Measurements from ENCODE around the gene TEK.
"Not testable (repeated sequence)": the region's sequence is repeated elsewhere in the genome, so short reads cannot be mapped to it uniquely, and the experiment has no call there.

TEK gene

DNA sequence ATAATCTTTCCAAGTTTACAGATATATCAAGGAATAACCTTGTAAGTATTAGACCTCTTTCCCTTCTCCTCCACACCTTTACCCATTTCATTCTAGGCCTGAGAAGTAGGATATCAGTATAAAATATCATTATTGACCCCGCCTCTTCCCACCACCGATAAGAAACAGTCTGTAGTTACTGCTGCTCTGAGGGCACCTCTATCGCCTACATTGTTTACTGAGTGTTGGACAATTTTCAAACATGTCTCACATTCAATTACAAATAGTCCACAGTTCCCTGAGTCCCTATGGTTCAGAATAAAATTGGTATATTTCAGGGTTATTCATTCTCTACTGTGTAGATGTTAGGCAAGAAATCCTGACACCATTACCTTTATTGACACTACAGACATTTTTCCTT lies 73.4 kb downstream of the TEK start:
- DNase-seq, result no peak

DNA sequence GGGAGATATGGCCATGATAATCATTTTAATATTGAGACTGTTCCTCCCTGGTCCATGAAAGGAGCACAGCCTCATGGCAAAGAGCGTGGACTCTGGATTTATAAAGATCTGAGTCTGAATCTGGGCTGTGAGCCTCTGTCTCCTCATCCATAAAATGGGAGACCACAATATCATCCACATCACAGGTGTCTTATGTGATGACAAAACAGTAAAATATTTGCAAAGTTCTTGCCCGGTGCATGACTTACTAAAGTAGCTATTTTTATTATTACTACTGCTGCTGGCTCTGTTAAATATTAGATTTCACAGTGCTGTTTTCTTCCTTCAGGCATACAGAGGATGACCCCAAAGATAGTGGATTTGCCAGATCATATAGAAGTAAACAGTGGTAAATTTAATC lies 74.1 kb downstream of the TEK start:
- DNase-seq, result no peak

DNA sequence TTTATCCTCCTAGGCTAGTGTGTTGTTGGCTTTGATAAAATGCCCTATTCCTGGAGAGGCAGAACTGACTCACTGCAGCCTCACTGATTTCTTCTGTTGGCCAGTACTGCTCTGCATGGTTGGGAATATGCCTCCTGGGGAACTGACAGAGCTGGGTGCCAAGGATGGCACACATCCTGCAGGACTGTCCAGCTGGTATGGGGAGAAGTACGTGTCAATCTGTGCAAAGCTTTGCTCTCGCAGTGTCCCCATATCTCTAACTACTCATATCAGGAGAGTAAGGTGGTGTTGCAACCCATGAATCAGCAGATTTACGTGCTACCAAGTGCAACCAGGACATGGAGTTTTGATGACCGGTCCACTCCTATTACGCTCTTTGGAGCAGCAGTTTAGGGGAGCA lies 74.7 kb downstream of the TEK start:
- DNase-seq, result no peak

DNA sequence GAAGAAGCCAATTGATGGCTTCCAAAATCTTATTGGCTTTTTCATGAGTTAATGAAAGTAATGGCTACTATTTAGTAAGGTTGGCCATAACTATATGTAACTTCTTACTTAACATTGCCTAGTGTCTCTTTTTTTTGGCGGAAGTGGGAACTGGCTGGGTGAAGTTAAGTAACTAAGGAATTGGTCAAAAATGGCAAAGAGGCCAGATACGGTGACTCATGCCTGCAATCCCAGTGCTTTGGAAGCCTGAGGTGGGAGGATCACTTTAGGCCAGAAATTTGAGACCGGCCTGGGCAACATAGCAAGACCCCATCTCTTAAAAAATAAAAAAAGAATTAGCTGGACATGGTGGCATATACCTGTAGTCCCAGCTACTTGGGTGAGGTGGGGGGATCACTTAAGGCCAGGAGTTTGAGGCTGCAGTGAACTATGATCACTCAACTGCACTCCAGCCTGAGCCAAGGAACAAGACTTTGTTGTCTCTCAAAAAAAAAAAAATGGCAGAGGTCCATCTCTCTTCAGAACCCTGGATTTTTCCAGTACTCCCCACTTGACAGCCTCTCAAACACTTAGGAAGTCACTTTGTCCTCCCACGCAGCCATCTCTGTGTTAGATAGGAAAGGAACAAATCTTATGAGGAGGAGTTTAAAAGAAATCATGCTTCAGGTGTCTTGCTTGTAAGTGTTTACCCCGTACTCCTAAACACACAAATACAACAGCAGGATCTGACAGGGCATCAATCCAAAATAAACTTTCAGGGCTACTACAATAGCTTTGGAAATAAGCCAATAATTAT lies 75.7 kb downstream of the TEK start:
- peak; percentile 34 for DNase-seq

DNA sequence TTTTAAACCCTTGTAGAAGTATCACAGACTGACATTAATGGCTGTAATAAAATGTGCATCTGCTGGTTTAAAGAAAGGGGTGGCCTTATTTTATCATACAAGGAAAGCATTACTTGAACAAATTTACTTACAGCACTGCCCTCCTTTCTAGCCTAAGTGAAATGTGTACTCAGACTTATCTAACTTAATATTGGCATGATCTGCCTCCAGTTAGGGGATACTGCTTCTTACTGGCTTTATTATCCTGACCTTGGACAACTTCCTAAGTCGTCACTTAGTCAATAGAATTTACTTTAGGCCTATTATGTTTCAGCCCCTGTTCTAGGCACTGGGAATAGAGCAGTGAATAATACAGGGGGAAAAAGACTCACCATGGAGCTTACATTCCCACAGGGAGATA lies 79.4 kb downstream of the TEK start:
- DNase-seq, result no peak

DNA sequence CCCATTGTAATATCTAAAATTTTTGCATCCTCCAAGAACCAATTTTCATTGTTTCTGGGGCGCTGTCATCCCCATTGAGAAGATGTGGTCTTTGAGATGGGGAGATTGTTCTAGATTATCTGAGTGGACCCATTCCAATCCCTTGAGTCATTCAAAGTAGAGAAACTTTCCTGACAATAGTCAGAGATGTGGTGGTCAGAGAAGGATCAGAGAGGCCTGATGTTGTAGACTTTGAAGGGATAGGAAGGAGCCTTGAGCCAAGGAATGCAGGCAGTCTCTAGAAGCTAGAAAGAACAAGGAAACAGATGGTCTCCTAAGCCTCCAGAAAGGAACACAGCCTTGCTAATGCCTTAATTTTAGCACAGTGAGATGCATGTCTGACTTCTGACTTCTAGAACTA lies 80.4 kb downstream of the TEK start:
- DNase-seq, result no peak

DNA sequence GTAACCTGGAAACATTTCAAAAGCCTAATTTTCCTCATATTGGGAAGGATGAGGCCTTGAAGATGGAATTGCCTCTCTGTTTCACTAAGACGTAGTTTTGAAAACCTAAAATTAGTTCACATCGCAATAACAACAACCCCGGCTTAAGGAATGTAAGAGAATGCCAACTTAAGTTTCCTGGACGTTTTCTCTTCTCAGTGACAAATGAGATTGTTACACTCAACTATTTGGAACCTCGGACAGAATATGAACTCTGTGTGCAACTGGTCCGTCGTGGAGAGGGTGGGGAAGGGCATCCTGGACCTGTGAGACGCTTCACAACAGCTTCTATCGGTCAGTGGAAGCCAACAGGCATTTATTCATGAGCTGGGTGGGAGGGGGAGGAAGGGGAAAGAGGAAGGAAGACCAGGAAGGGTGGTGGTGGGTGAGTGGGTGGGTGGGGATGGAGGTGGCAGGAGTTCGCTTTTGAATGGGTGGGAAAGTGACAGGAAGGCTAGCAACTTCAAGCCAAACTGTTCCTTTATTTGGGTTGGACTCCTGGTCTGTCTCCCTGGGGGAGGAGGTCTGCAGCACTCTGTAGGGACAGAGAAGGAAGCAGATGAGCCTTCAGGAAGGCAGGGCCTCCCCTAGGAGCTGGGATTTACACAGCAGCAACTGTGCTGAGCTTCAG lies 83.4 kb downstream of the TEK start:
- no peak for DNase-seq

DNA sequence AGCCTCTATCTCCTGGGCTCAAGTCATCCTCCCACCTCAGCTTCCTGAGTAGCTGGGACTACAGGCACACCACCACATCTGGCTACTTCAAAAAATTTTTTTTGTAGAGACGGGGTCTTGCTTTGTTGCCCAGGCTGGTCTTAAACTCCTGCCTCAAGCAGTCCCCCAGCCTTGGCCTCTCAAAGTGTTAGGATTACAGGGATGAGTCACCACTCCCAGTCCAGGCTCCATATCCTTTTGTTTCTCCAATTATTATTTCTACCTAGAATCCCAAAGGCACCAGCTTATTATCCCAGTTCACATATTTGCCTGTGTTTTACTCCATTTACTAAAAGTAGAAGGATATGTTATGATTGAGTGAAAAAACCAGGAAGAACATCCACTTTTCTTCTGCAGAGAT lies 84.9 kb downstream of the TEK start:
- no peak for DNase-seq

DNA sequence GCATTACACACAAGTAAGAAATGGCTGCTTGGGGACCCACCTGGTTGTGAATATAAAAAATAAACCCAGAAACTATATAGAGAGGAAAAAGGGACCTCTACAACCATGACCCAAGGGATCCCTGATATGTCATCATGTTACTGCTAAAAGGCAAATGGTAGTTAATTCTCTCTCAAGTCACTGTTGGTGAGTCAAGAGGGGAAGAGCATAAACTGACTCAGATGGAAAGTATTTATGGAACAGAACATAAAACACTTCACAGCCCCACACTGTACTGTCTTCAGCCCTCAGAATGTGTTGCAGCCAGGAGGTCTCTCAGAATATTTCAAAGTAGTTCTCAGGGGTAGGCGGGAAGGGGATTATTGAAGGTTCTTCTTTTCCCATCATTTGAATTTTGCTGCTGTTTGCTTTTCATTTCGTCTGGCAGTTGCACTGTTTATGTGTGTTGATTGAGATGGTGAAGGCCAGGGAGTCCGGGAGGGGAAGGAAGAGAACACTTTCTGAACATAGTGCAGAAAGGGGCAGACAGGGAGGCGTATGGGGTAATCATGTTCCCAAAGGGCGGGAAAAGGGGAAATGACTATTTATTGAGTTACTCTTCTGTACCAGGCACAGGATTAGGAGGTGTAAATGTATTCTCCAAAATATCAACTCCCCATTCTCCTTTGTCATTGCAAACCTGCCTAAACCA lies 85.5 kb downstream of the TEK start:
- DNase-seq, result no peak

DNA sequence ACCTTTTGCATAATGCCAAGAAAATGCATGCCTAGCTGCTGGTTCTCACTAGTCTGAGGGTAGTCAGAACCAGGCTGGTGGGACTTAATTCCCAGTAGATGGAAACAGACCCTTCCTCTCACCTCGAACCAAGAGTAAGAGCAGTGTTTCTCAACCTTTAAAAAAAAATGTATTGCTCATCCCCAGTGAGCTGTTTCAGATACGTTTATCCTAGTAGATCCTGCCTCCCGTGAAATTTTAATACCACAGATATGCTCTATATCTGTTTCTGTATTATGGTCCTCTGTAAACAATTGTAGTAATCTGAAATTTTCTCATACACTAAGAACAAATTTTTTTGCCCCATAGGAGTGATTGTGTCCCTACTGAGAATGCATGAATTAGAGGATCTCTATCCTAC lies 86.2 kb downstream of the TEK start:
- DNase-seq, result no peak

DNA sequence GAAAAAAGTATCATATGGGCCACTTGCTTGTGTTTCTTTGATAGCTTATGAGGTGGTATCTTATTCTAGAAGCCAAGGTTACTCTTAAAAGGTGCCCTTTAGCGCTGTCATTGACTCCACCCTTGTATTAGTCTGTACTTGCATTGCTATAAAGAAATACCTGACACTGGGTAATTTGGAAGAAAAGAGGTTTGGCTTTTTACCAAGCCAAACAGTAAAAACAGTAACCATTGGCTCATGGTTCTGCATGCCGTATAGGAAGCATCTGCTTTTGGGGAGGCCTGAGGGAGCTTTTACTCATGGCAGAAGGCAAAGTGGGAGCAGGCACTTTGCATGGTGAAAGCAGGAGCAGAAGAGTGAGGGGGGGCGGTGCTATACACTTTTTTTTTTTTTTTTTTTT lies 87.4 kb downstream of the TEK start:
- peak; percentile 19 for DNase-seq

DNA sequence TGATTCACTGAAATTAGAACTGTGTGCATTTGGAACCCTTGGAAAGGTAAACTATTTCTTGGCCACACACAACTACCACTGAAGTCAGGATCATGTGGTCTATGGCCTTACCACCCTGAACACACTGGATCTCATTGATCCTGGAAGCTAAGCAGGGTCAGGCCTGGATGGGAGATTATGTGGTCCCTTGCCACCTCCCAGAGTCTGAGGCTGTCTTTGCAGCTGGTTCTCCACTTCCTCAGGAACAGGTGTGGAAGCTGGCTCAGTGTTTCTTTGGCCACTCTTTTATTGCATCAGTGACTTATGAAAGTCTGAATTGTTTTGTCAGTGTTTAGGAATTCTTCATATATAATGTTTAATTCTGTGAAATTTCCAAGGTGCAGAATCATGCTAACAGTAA lies 89.2 kb downstream of the TEK start:
- DNase-seq, result no peak

DNA sequence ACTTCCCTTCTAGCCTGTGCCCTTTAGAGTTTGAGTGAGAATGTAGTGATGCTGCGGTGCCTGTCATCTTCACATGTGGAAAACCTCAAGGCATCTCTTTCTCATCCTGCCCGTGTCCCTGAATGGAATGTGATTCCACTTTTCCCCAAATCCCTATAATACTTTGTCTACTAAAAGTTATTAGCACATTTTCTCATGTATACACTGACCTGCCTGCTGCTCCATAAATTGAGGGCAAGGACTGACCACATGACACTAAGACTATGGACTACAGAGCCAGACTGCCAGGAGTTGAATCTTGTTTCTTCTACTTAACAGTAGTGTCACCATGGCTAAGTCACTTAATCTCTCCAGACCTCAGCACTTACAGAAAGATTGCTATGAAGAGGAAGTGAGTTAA lies 93.0 kb downstream of the TEK start:
- DNase-seq, result no peak

DNA sequence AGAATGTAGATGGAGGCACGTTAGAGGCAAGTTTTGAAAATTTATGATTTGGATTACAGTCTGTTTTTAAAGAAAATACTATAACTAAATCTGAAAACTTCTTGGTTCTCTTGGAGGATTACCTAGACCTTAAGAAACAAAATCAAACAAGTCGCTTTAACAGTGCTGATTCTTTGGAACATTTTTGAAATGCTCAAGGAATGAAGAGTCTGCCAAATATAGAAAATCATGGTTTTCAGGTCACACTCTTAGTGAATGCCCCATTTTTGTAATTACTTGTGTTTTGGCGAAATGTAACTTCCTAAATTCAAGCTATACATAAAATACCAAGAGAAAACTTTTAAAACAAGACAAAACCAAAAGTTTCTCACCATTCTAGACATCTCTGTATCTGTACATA lies 94.8 kb downstream of the TEK start:
- DNase-seq, result no peak

DNA sequence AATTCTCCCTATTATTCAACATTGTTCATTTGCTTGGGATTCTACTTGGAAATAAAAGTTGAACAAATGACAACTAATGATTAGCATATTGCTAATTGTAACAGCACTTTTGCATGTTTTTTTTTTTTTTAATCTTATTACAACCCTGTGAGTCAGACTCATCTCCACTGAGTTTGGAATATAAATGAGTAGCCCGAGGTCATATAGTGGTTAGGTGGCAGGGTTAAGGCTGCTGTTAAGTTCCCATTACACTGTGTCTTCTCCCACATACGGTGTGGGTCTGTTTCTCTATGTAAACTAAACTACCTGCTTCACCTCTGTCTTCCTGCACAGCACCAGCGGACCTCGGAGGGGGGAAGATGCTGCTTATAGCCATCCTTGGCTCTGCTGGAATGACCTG lies 95.6 kb downstream of the TEK start:
- DNase-seq, result no peak

DNA sequence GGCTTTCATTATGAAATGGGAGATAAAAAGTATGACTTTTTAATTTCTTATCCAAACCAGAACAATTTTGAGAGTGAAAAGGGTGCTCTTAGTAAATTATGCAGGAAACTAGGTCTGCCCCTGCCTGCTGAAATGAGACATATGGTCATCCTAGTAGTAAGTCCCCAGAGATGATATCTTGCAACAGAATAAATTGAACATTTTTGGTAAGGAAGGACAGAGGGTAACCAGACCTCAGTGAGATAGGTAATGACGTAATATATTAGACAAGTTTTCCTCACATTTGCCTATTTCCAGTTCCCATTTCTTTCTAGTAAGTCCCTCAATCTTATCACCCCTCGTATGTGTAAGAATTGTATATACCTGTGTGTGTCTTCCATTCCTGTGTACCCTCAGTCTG lies 96.2 kb downstream of the TEK start:
- no peak for DNase-seq

DNA sequence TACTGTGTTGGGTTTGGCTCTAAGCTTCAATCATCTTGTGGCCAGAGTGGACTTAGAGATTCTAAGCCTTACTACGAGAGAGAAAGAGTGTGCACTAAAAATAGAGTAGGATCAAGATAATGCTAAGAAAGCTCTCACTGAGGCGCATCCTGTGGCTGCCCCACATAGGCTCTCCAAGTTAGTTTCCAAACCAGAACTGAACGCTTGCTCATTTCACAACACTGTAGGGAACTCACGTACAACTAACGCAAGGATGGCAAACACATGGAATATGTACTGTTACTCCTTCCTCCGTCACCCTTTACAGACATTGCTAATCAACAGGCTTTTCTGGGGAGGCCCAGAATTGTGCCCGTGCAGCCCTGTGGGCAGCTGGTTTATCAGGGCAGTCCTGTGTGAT lies 97.0 kb downstream of the TEK start:
- DNase-seq, result no peak

DNA sequence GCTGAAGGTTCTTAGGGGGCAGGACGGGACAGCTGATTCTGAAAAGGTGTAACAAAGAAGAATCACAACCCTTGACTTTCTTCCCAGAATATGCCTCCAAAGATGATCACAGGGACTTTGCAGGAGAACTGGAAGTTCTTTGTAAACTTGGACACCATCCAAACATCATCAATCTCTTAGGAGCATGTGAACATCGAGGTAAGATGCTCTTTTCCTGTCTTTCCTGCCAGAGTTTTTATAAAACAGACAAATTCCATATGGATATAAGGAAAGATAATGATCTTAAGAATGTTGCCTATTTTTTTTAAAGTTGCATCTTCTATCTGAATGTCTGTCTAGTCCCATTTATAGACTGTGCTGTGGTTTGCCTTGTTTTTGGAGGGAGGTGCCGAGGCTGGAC lies 100.0 kb downstream of the TEK start:
- no peak for DNase-seq

DNA sequence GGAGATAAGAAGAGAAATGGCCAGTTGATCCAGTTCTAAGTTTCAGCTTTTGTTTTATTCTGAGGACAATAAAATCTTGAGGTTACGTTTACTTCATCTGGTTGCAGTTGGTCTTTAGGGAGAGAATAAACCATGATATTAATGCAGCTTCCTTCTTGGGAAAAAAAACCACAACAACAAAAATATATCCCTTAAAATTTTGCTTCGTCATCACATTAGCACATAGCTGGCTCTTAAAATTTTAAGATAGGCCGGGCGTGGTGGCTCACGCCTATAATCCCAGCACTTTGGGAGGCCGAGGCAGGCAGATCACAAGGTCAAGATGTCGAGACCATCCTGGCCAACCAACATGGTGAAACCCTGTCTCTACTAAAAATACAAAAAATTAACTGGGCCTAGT lies 101.6 kb downstream of the TEK start:
- no peak for DNase-seq

DNA sequence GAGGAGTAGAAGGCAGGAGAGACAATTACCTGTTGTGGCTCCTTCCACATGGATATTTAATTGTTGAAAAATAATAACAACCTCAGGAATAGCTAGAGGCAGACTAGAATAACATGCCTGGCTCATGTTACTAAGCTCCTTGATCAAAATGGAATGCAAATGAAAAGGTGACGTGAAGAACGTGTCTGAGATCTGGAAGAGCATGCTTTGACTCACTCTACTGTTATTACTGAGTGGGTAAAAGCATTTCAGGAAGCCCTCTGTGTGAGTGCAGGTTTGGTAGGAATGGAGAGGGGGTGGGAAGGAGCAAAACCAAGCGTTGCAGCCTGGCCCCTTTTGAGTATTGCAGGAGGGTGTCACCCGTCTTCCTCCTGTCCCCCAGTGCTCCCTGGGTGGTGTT lies 103.2 kb downstream of the TEK start:
- DNase-seq, result no peak

DNA sequence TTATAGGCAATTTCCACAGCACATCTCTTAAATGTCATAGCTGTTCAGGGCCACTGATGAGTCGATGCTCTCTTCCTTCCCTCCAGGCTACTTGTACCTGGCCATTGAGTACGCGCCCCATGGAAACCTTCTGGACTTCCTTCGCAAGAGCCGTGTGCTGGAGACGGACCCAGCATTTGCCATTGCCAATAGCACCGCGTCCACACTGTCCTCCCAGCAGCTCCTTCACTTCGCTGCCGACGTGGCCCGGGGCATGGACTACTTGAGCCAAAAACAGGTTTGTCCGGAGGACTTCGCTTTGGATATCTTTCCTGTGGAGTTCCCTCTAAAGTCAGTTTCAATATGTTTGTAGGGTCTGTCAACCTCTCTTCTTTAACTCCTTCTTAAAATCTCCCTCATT lies 103.6 kb downstream of the TEK start:
- DNase-seq, result no peak

DNA sequence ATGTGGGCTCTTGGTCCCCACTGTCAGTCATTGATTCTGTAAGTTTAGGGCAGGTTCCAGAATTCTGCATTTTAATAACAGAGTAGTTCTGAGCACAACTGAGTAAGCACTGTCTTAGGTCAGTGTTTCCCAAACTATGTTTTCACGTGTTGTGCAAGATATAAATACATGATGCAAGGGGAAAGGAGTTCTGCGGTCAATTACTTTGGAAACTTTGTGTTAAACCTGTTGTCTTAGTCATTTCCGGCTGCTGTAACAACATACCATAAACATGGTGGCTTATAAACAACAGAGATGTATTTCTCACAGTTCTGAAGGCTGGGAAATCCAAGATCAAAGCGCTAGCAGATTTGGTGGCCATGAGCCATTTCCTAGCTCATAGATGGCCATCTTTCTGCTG lies 118.2 kb downstream of the TEK start:
- no peak for DNase-seq

DNA sequence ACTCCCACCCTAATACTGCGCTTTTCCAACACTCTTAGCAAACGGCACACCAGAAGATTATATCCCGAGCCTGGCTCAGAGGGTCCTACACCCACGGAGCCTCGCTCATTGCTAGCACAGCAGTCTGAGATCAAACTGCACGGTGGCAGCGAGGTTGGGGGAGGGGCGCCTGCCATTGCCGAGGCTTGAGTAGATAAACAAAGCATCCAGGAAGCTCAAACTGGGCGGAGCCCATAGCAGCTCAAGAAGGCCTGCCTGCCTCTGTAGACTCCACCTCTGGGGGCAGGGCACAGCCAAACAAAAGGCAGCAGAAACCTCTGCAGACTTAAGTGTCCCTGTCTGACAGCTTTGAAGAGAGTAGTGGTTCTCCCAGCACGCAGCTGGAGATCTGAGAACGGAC lies 130.6 kb downstream of the TEK start:
- not testable (repeated sequence) for DNase-seq

DNA sequence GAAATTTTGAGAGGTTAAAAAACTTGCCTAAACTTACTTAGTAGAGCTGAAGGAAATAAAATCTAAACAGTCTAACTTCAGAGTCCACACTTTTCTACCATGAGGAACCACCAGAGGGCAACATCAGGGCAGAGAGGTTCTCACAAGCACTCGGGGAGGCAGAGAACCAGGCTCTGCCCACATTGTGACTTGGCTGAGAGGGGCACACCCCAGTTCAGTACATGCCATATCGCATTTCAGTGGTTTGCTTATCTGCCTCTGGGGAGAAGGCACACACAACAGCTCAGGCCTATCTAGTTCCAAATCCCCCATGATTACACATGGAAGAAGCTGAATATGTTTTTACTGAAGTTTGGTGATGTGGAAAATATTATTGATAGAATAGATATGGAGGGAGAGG lies 138.7 kb downstream of the TEK start:
- no peak for DNase-seq

Data from NCI-H1105 (cell line).